DND-41 (cell line): ENCODE results near the gene GMPPB.

Source experiments
- EZH2 ChIP-seq: IDR thresholded peaks from 3 replicates; pipeline ENCODE4 v1.6.1; 2012; ENCODE audit warnings: borderline replicate concordance, low read depth, mild to moderate bottlenecking, moderate library complexity, low read length, inconsistent platforms; ENCODE audit not compliant: severe bottlenecking
- TF ChIP-seq, protein P1 (sequence below): IDR thresholded peaks from 2 replicates; pipeline ENCODE4 v1.5.1; 2012; ENCODE audit warnings: borderline replicate concordance, low read length, moderate library complexity, mild to moderate bottlenecking; ENCODE audit not compliant: poor library complexity, severe bottlenecking; ENCODE audit errors: extremely low read depth

DNA sequence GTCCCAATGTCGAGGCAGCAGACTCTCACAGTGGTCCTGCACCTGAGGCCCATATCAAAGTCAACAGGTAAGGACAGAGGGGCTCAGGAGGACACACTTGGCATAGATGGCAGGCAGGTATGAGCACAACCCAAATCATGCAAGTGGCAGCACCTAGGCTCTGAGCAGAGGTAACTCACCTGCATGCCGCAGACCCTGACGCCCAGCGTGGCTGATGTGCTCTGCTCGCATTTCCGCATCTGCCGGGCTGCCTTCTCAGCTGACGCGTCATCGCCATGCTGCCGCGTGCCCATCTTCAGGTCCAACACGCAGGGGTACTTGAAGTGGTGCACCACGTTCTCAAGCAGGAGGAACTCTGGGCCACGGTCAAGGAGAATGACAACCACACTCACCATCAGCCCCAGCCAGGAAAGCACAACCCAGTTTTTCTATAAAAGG lies 4.2 kb upstream of the GMPPB start:
- no peak for TF ChIP-seq EZH2
- TF ChIP-seq, protein P1, sequence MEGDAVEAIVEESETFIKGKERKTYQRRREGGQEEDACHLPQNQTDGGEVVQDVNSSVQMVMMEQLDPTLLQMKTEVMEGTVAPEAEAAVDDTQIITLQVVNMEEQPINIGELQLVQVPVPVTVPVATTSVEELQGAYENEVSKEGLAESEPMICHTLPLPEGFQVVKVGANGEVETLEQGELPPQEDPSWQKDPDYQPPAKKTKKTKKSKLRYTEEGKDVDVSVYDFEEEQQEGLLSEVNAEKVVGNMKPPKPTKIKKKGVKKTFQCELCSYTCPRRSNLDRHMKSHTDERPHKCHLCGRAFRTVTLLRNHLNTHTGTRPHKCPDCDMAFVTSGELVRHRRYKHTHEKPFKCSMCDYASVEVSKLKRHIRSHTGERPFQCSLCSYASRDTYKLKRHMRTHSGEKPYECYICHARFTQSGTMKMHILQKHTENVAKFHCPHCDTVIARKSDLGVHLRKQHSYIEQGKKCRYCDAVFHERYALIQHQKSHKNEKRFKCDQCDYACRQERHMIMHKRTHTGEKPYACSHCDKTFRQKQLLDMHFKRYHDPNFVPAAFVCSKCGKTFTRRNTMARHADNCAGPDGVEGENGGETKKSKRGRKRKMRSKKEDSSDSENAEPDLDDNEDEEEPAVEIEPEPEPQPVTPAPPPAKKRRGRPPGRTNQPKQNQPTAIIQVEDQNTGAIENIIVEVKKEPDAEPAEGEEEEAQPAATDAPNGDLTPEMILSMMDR = no peak
